Measurements from ENCODE around the gene DGKI. TPM values are rescaled to one million over a fixed set of nuclear protein-coding genes. Genes with fewer than 3 reads are reported as not detected.

Gene DGKI
- total RNA-seq, 1 experiment from 2014 or later = 0.15 TPM

DNA sequence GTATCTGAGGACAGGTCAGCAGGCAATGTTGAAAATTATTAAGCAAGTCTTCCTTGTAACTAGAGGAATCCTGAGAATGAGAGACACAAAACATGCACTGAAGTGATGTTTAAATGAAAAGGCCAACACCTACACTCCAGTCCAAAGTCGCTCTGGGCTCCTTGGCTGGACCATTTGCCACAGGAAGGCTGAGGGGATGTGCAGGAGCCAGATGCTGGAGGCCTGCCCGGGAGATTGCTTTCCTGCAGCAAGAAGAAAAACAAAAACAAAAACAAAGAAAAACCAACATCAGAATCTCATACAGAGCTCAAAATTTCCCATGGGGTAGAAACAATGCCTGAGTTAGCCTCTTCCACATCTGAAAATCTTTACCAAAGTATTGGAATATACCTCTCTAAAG lies 157.0 kb downstream of the DGKI start:
- Histone ChIP-seq H3K27me3 (ENCODE audit: insufficient read depth, low read length) (peaks cover 54% of the 10 kb centered on the region), H3K27ac (ENCODE audit: low read depth, low read length) (no peak overlapping the region), H3K9me3 (ENCODE audit: control insufficient read depth in 1 of 2, insufficient read depth in 1 of 2, low read depth in 1 of 2, low read length in 2 of 2) (no peaks in the 10 kb centered on the region), H3K79me2 (ENCODE audit: insufficient read depth, low read length) (no peaks in the 10 kb centered on the region), H4K20me1 (ENCODE audit: insufficient read depth) (no peaks in the 10 kb centered on the region), H3K9me2 (ENCODE audit: insufficient read depth) (no peaks in the 10 kb centered on the region), H3K9ac (ENCODE audit: low read length) (no peak overlapping the region), H3K4me2 (ENCODE audit: low read length) (no peak overlapping the region), H2AFZ (ENCODE audit: low read depth, low read length, poor library complexity, severe bottlenecking) (no peak overlapping the region), H3K4me3 (replicated peaks in 1 of 2; ENCODE audit: low read depth in 1 of 2, low read length in 2 of 2) (no peak overlapping the region), H3K36me3 (ENCODE audit: control insufficient read depth in 1 of 2, insufficient read depth in 2 of 2, low read length in 2 of 2) (no peaks in the 10 kb centered on the region), H3K4me1 (ENCODE audit: control insufficient read depth in 1 of 2, insufficient read depth in 2 of 2, low read length in 2 of 2) (no peaks in the 10 kb centered on the region)
- ChIA-PET RAD21 (ENCODE audit: low non-redundant PET in 1 of 2, low total read pairs in 2 of 2, uncharacterized antibody in 2 of 2, unreplicated experiment in 2 of 2) (no interaction called here), POLR2A (no interaction called here), CTCF (no interaction called here)
- no peak for ATAC-seq
- TF ChIP-seq YY1 (IDR thresholded peaks at IDR 0.05; ENCODE audit: extremely low read depth, insufficient replicate concordance, low read depth, low read length) (no peak), ZFX (IDR thresholded peaks at IDR 0.05) (no peak), EZH2phosphoT487 (IDR thresholded peaks at IDR 0.05; ENCODE audit: borderline replicate concordance) (no peak), RAD21 (IDR thresholded peaks at IDR 0.05; ENCODE audit: low read depth) (no peak), POLR2A (IDR thresholded peaks at IDR 0.05; ENCODE audit: borderline replicate concordance, extremely low read depth, insufficient read depth, insufficient read length) (no peak), EZH2 (IDR thresholded peaks at IDR 0.05) (no peak), ZNF274 (IDR thresholded peaks at IDR 0.05; ENCODE audit: low read depth, low read length) (no peak)
- TF ChIP-seq, protein P1, sequence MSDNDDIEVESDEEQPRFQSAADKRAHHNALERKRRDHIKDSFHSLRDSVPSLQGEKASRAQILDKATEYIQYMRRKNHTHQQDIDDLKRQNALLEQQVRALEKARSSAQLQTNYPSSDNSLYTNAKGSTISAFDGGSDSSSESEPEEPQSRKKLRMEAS (IDR thresholded peaks at IDR 0.05) = no peak
- DNase-seq (ENCODE audit: low read depth, low spot score) = no peak
- no TSS peak for BruUV-seq (replicated peaks)
- intact Hi-C loops (cut with micrococcal nuclease) = no loop called here

DNA sequence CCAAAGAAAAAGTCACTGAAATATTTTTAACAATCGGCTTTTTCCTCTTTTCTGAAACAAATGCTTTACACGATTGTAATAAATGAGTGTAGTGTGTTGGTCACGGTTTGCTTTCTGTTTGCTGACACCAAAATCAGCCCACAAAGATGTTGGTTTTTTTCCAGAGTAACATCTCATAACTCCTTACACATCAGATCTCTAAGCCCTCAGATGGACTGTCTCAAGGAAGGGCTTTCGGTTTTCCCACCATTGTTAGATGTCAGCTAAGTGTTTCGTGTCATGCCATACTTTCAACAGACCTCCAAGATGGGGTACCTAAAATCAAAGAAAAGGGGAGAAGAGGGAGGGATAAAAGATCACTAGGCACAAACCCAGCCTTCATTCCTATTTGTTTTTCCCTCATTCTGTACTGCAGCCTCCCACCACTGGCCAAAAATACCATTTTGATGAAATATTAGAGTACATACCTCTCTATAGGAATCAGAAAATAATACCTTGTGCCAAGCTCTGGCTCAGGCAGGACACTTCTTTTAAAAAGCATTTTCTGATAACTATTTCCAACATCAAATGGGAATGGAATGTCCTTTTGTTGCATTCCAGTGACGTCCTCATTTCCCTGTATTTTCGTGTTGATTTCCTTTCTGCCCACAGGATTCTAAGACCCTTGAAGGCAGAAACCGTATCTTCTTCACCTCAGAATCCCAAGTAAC lies 159.1 kb downstream of the DGKI start:
- RAD21 ChIA-PET (ENCODE audit: low non-redundant PET in 1 of 2, low total read pairs in 2 of 2, uncharacterized antibody in 2 of 2, unreplicated experiment in 2 of 2) = no interaction called here
- no TSS peak for BruUV-seq (replicated peaks)
- Histone ChIP-seq H3K27ac (ENCODE audit: low read depth, low read length) (no peak overlapping the region), H3K79me2 (ENCODE audit: insufficient read depth, low read length) (no peaks in the 10 kb centered on the region), H3K4me3 (replicated peaks in 1 of 2; ENCODE audit: low read depth in 1 of 2, low read length in 2 of 2) (no peak overlapping the region), H3K36me3 (ENCODE audit: control insufficient read depth in 1 of 2, insufficient read depth in 2 of 2, low read length in 2 of 2) (no peaks in the 10 kb centered on the region), H3K4me1 (ENCODE audit: control insufficient read depth in 1 of 2, insufficient read depth in 2 of 2, low read length in 2 of 2) (no peaks in the 10 kb centered on the region), H3K9me3 (ENCODE audit: control insufficient read depth in 1 of 2, insufficient read depth in 1 of 2, low read depth in 1 of 2, low read length in 2 of 2) (no peaks in the 10 kb centered on the region), H3K9ac (ENCODE audit: low read length) (no peak overlapping the region), H4K20me1 (ENCODE audit: insufficient read depth) (no peaks in the 10 kb centered on the region), H3K4me2 (ENCODE audit: low read length) (no peak overlapping the region), H3K9me2 (ENCODE audit: insufficient read depth) (no peaks in the 10 kb centered on the region), H3K27me3 (ENCODE audit: insufficient read depth, low read length) (peaks cover 51% of the 10 kb centered on the region), H2AFZ (ENCODE audit: low read depth, low read length, poor library complexity, severe bottlenecking) (no peak overlapping the region)
- POLR2A ChIA-PET = no interaction called here
- CTCF ChIA-PET = no interaction called here
- ATAC-seq (no peak), DNase-seq (ENCODE audit: low read depth, low spot score) (no peak)
- TF ChIP-seq YY1 (IDR thresholded peaks at IDR 0.05; ENCODE audit: extremely low read depth, insufficient replicate concordance, low read depth, low read length) (no peak), ZNF274 (IDR thresholded peaks at IDR 0.05; ENCODE audit: low read depth, low read length) (no peak), SRF (IDR thresholded peaks at IDR 0.05; ENCODE audit: low read depth) (no peak), CEBPB (IDR thresholded peaks at IDR 0.05; ENCODE audit: low read depth) (no peak), ELF1 (IDR thresholded peaks at IDR 0.05; ENCODE audit: borderline replicate concordance, low read depth) (no peak), TCF7L2 (IDR thresholded peaks at IDR 0.05; ENCODE audit: borderline replicate concordance, extremely low read depth, insufficient read depth, insufficient read length) (no peak), EZH2 (IDR thresholded peaks at IDR 0.05) (no peak)
- TF ChIP-seq, protein P1 (IDR thresholded peaks at IDR 0.05) = no peak
- intact Hi-C loops (cut with micrococcal nuclease) = no loop called here

Measured in HCT116 (cell line).